Measurements from ENCODE around the gene RBL1. TPM values are rescaled to one million over a fixed set of nuclear protein-coding genes. Genes with fewer than 3 reads are reported as not detected.
"Not testable (repeated sequence)": the region's sequence is repeated elsewhere in the genome, so short reads cannot be mapped to it uniquely, and the experiment has no call there.

RBL1 gene
- total and polyA plus RNA-seq, 5 donors from 2014 or later, result 11.3 to 32.6 (median 13.6) TPM

GRCh38 chr20:37071481-37071911, 24.3 kb downstream of the RBL1 start:
- peaks cover 28% of the 10 kb centered on the region for H3K4me1 ChIP-seq (ENCODE audit: control insufficient read depth, insufficient read depth, low read length, poor library complexity, severe bottlenecking)
- no peaks in the 10 kb centered on the region for H3K27me3 ChIP-seq (ENCODE audit: control insufficient read depth, insufficient read depth, low read length)
- ATAC-seq (ENCODE audit: low read depth in 2 of 2) (peak; percentile 93 to 97), DNase-seq (peak; percentile 3 to 69 (median 26))
- peaks cover 24% of the 10 kb centered on the region for H3K36me3 Mint-ChIP-seq
- H3K9me3 Mint-ChIP-seq, result peaks cover 0 to 2% (median 0%) of the 10 kb centered on the region in 7 donors
- H3K27me3 Mint-ChIP-seq, result no peaks in the 10 kb centered on the region
- peak overlapping the region in 3 of 4 donors; percentile 67 to 79 (median 74) for H3K4me3 Mint-ChIP-seq
- peaks cover 17% of the 10 kb centered on the region for H3K36me3 ChIP-seq (ENCODE audit: control insufficient read depth, insufficient read depth, low read length)
- peak overlapping the region; percentile 92 to 99 (median 96) for H3K27ac Mint-ChIP-seq
- H3K27ac ChIP-seq (ENCODE audit: insufficient read depth, low read length, poor library complexity, severe bottlenecking), result peak overlapping the region; percentile 65
- H3K4me3 ChIP-seq (ENCODE audit: low read depth, low read length), result no peak overlapping the region
- H3K9me3 ChIP-seq (ENCODE audit: control insufficient read depth in 2 of 2, low read length in 2 of 2), result no peaks in the 10 kb centered on the region
- peaks cover 16 to 38% (median 28%) of the 10 kb centered on the region in 4 donors for H3K4me1 Mint-ChIP-seq

DNA sequence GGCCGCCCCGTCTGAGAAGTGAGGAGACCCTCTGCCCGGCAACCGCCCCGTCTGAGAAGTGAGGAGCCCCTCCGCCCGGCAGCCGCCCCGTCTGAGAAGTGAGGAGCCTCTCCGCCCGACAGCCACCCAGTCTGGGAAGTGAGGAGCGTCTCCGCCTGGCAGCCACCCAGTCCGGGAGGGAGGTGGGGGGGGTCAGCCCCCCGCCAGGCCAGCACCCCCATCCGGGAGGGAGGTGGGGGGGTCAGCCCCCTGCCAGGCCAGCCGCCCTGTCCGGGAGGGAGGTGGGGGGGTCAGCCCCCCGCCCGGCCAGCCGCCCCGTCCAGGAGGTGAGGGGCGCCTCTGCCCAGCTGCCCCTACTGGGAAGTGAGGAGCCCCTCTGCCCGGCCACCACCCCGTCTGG, 26.2 kb downstream of the RBL1 start:
- H3K27ac Mint-ChIP-seq; ATAC-seq (ENCODE audit: low read depth in 2 of 2); H3K27ac ChIP-seq (ENCODE audit: insufficient read depth, low read length, poor library complexity, severe bottlenecking); H3K27me3 Mint-ChIP-seq; H3K9me3 ChIP-seq (ENCODE audit: control insufficient read depth in 2 of 2, low read length in 2 of 2); H3K9me3 Mint-ChIP-seq; DNase-seq; H3K4me3 ChIP-seq (ENCODE audit: low read depth, low read length); H3K27me3 ChIP-seq (ENCODE audit: control insufficient read depth, insufficient read depth, low read length); H3K4me3 Mint-ChIP-seq: not testable (repeated sequence)
- peaks cover 9 to 31% (median 22%) of the 10 kb centered on the region in 4 donors for H3K4me1 Mint-ChIP-seq
- Histone ChIP-seq H3K4me1 (ENCODE audit: control insufficient read depth, insufficient read depth, low read length, poor library complexity, severe bottlenecking) (peaks cover 23% of the 10 kb centered on the region), H3K36me3 (ENCODE audit: control insufficient read depth, insufficient read depth, low read length) (peaks cover 29% of the 10 kb centered on the region)
- H3K36me3 Mint-ChIP-seq, result peaks cover 21% of the 10 kb centered on the region

DNA sequence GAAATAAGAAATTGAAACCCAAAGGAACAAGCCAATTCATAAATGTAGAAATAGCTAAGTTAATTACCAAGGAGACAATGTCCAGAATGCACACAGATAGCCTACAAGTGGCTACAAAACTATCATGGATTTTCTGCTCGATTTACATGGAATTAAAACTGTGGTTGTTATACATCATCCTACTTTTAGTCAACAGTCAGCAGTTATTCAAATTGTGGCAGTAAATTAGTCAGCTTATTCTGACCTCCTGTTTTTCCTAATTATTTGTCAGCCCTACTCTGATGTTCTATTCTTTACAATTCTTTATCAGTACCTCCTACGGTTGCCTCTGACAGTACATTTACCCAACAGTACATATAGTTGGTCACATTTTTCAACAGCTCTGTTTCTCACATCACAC, 29.6 kb downstream of the RBL1 start:
- Histone ChIP-seq H3K27ac (ENCODE audit: insufficient read depth, low read length, poor library complexity, severe bottlenecking) (no peak overlapping the region), H3K4me3 (ENCODE audit: low read depth, low read length) (no peak overlapping the region), H3K27me3 (ENCODE audit: control insufficient read depth, insufficient read depth, low read length) (no peaks in the 10 kb centered on the region), H3K36me3 (ENCODE audit: control insufficient read depth, insufficient read depth, low read length) (peaks cover 52% of the 10 kb centered on the region), H3K9me3 (ENCODE audit: control insufficient read depth in 2 of 2, low read length in 2 of 2) (no peaks in the 10 kb centered on the region), H3K4me1 (ENCODE audit: control insufficient read depth, insufficient read depth, low read length, poor library complexity, severe bottlenecking) (peaks cover 7% of the 10 kb centered on the region)
- no peak for DNase-seq
- Mint-ChIP-seq H3K36me3 (peaks cover 24% of the 10 kb centered on the region), H3K9me3 (no peaks in the 10 kb centered on the region), H3K4me3 (no peak overlapping the region), H3K4me1 (peaks cover 3 to 7% (median 4%) of the 10 kb centered on the region in 4 donors), H3K27ac (peak overlapping the region in 2 of 3 donors; percentile 9 to 65), H3K27me3 (no peaks in the 10 kb centered on the region)
- ATAC-seq (ENCODE audit: low read depth in 2 of 2), result no peak

GRCh38 chr20:37055276-37055675, 40.5 kb downstream of the RBL1 start:
- ATAC-seq (ENCODE audit: low read depth in 2 of 2), result no peak
- peaks cover 60% of the 10 kb centered on the region for H3K36me3 Mint-ChIP-seq

DNA sequence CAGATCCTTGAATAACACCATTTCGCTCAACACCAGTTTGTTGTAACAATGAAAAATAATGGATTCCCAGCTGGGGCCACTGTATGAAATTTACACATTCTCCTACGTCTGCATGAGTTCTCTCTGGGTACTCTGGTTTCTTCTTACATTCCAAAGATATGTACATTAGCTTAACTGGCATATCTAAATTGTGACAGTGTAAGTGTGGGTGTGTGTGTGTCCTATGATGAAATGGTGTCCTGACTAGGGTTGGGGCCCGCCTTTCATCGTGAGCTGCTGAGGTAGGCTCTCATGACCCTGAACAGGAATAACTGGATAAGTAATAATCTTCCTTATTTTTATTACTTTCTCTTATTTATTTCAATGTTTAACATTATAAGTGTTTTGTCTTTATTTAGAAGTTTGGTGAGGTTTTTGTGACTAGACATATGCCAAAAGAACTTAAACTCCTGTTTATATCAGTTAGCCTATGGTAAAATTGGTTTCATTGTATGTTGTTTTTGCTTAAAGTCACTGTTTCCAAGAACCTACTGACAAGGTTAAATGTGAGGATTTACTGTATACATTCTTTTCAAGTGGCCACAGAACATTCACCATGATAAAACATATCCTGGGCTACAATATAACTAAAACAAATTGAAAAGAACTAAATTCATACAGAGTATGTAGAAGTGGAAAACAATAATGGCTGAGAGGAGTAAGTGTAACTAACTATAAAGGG, 42.4 kb downstream of the RBL1 start:
- DNase-seq (no peak), ATAC-seq (ENCODE audit: low read depth in 2 of 2) (no peak)
- no peak overlapping the region for H3K27ac ChIP-seq (ENCODE audit: insufficient read depth, low read length, poor library complexity, severe bottlenecking)
- H3K9me3 Mint-ChIP-seq, result peaks cover 0 to 2% (median 0%) of the 10 kb centered on the region in 7 donors
- H3K36me3 ChIP-seq (ENCODE audit: control insufficient read depth, insufficient read depth, low read length), result peaks cover 60% of the 10 kb centered on the region
- peak overlapping the region in 2 of 3 donors; percentile 57 to 62 for H3K27ac Mint-ChIP-seq
- H3K4me1 ChIP-seq (ENCODE audit: control insufficient read depth, insufficient read depth, low read length, poor library complexity, severe bottlenecking), result no peaks in the 10 kb centered on the region
- H3K4me3 Mint-ChIP-seq, result no peak overlapping the region
- peaks cover 3 to 11% (median 7%) of the 10 kb centered on the region in 4 donors for H3K4me1 Mint-ChIP-seq
- no peaks in the 10 kb centered on the region for H3K27me3 ChIP-seq (ENCODE audit: control insufficient read depth, insufficient read depth, low read length)
- H3K36me3 Mint-ChIP-seq, result peaks cover 56% of the 10 kb centered on the region
- H3K4me3 ChIP-seq (ENCODE audit: low read depth, low read length), result no peak overlapping the region
- no peaks in the 10 kb centered on the region for H3K9me3 ChIP-seq (ENCODE audit: control insufficient read depth in 2 of 2, low read length in 2 of 2)
- no peaks in the 10 kb centered on the region for H3K27me3 Mint-ChIP-seq

More at GRCh38 chr20:37055276-37055675, 40.5 kb downstream of the RBL1 start:
- Mint-ChIP-seq H3K4me3 (no peak overlapping the region), H3K4me1 (peaks cover 3 to 9% (median 6%) of the 10 kb centered on the region in 4 donors), H3K27me3 (no peaks in the 10 kb centered on the region), H3K27ac (peak overlapping the region in 1 of 3 donors; percentile 91), H3K9me3 (peaks cover 0 to 2% (median 0%) of the 10 kb centered on the region in 7 donors)
- Histone ChIP-seq H3K4me3 (ENCODE audit: low read depth, low read length) (no peak overlapping the region), H3K9me3 (ENCODE audit: control insufficient read depth in 2 of 2, low read length in 2 of 2) (no peaks in the 10 kb centered on the region), H3K4me1 (ENCODE audit: control insufficient read depth, insufficient read depth, low read length, poor library complexity, severe bottlenecking) (no peaks in the 10 kb centered on the region), H3K27me3 (ENCODE audit: control insufficient read depth, insufficient read depth, low read length) (no peaks in the 10 kb centered on the region), H3K27ac (ENCODE audit: insufficient read depth, low read length, poor library complexity, severe bottlenecking) (no peak overlapping the region), H3K36me3 (ENCODE audit: control insufficient read depth, insufficient read depth, low read length) (peaks cover 72% of the 10 kb centered on the region)
- no peak for DNase-seq

DNA sequence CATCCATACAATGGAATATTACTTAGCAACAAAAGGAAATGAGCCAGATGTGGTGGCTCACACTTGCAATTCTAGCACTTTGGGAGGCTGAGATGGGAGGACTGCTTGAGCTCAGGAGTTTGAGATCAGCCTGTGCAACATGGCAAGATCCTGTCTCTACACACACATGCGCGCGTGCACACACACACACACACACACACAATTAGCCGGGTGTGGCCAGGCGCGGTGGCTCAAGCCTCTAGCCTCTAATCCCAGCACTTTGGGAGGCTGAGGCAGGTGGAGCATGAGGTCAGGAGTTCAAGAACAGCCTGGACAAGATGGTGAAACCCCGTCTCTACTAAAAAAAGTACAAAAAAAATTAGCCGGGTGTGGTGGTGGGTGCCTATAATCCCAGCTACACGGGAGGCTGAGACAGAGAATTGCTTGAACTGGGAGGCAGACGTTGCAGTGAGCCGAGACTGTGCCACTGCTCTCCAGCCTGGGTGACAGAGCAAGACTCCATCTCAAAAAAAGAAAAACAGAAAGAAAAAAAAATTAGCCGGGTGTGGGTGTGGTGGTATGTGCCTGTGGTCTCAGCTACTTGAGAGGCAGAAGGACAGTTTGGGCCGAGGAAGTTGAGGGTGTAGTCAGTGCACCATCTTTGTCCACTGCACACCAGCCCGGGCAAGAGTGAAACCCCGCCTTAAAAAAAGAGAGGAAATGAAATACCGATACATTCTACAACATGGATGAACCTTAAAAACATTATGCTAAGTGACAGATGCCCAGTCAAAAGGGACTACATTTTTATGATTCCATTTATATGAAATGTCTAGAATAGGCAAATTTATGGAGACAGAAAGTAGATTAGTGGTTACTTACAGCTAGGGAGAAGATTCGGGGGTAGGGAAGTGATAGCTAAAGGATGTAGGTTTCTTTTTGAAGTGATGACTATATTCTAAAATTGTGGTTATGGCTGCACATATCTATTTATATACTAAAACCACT, 52.5 kb downstream of the RBL1 start:
- peaks cover 4% of the 10 kb centered on the region for H3K27me3 Mint-ChIP-seq
- Histone ChIP-seq H3K4me1 (ENCODE audit: control insufficient read depth, insufficient read depth, low read length, poor library complexity, severe bottlenecking) (peaks cover 18% of the 10 kb centered on the region), H3K4me3 (ENCODE audit: low read depth, low read length) (peak overlapping the region; percentile 93), H3K9me3 (ENCODE audit: control insufficient read depth in 2 of 2, low read length in 2 of 2) (no peaks in the 10 kb centered on the region), H3K36me3 (ENCODE audit: control insufficient read depth, insufficient read depth, low read length) (peaks cover 37% of the 10 kb centered on the region), H3K27ac (ENCODE audit: insufficient read depth, low read length, poor library complexity, severe bottlenecking) (peak overlapping the region; percentile 73), H3K27me3 (ENCODE audit: control insufficient read depth, insufficient read depth, low read length) (no peaks in the 10 kb centered on the region)
- peak in 2 of 3 donors; percentile 60 to 84 for DNase-seq
- ATAC-seq (ENCODE audit: low read depth in 2 of 2), result peak; percentile 81 to 83
- H3K4me1 Mint-ChIP-seq, result peaks cover 15 to 41% (median 30%) of the 10 kb centered on the region in 4 donors
- H3K4me3 Mint-ChIP-seq, result peak overlapping the region; percentile 84 to 97 (median 88)
- H3K36me3 Mint-ChIP-seq, result peaks cover 50% of the 10 kb centered on the region
- H3K9me3 Mint-ChIP-seq, result peaks cover 0 to 3% (median 0%) of the 10 kb centered on the region in 7 donors
- H3K27ac Mint-ChIP-seq, result peak overlapping the region; percentile 91 to 98 (median 95)

GRCh38 chr20:37039366-37039765, 56.4 kb downstream of the RBL1 start:
- not testable (repeated sequence) for H3K9me3 ChIP-seq (ENCODE audit: control insufficient read depth in 2 of 2, low read length in 2 of 2); H3K4me3 Mint-ChIP-seq; ATAC-seq (ENCODE audit: low read depth in 2 of 2); H3K27me3 ChIP-seq (ENCODE audit: control insufficient read depth, insufficient read depth, low read length); H3K27me3 Mint-ChIP-seq; H3K9me3 Mint-ChIP-seq; H3K4me3 ChIP-seq (ENCODE audit: low read depth, low read length); DNase-seq; H3K27ac ChIP-seq (ENCODE audit: insufficient read depth, low read length, poor library complexity, severe bottlenecking)
- Mint-ChIP-seq H3K27ac (peak overlapping the region in 1 of 3 donors; percentile 56), H3K4me1 (peaks cover 11 to 31% (median 23%) of the 10 kb centered on the region in 4 donors), H3K36me3 (peaks cover 43% of the 10 kb centered on the region)
- Histone ChIP-seq H3K4me1 (ENCODE audit: control insufficient read depth, insufficient read depth, low read length, poor library complexity, severe bottlenecking) (peaks cover 13% of the 10 kb centered on the region), H3K36me3 (ENCODE audit: control insufficient read depth, insufficient read depth, low read length) (peaks cover 38% of the 10 kb centered on the region)
